Measurements from ENCODE around the gene SPRR4.

- TF ChIP-seq EZH2 (IDR thresholded peaks at IDR 0.05; ENCODE audit: borderline replicate concordance) = no peak
- TF ChIP-seq, protein P1, sequence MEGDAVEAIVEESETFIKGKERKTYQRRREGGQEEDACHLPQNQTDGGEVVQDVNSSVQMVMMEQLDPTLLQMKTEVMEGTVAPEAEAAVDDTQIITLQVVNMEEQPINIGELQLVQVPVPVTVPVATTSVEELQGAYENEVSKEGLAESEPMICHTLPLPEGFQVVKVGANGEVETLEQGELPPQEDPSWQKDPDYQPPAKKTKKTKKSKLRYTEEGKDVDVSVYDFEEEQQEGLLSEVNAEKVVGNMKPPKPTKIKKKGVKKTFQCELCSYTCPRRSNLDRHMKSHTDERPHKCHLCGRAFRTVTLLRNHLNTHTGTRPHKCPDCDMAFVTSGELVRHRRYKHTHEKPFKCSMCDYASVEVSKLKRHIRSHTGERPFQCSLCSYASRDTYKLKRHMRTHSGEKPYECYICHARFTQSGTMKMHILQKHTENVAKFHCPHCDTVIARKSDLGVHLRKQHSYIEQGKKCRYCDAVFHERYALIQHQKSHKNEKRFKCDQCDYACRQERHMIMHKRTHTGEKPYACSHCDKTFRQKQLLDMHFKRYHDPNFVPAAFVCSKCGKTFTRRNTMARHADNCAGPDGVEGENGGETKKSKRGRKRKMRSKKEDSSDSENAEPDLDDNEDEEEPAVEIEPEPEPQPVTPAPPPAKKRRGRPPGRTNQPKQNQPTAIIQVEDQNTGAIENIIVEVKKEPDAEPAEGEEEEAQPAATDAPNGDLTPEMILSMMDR (IDR thresholded peaks at IDR 0.05; ENCODE audit: poor library complexity) = no peak
Observed at GRCh38 chr1:152977614-152978013, 7.2 kb downstream of the SPRR4 start.

All from hepatocyte (in vitro differentiated cells).